Heart left ventricle (tissue), 13 donors: ENCODE measurements around the gene TMEM179B.

Experiments
- CTCF ChIP-seq, 12 donors: fragments of 200-600 bp; sonication (generic) in 4 of 12; IDR thresholded peaks; one replicate each; pipeline versions ENCODE4 v1.5.0 to v1.8.0; 2018 to 2022; ENCODE audit warnings: antibody characterized with exemption in 12 of 12, mild to moderate bottlenecking in 5 of 12
- POLR2A ChIP-seq, 2 donors: fragments of 450-650 bp; IDR thresholded peaks; one replicate each; pipeline ENCODE4 v1.6.1; 2017; ENCODE audit warnings: antibody characterized with exemption in 2 of 2, mild to moderate bottlenecking in 2 of 2, moderate library complexity in 2 of 2
- donor health status: ischemic (EF 13 %, LVEDD 7.1; RV severe dilation, severe dysfunction).
- donor health status: DM: no; HTN: yes; CAD: no.
- donor health status: DM: no; HTN: no; CAD: no.
- donor health status: ischemic (EF 25% LVEDD 6.9; RV normal size, moderate dysfunction).
- donor health status: ischemic (EF 25% LVEDD 5.7; RV mildly dilated, moderate dysfunction).
- donor health status: ischemic (EF 35%, LVEDD 5.7; RV mildly dilated, moderate dysfunction).
- donor health status: nonischemic (EF 11% LVEDD 7.7; RV severe dilation, severe dysfunction).
- donor health status: DM: yes; HTN: yes; CAD: no.
- donor health status: PGD.
- donor health status: ischemic (EF 29% LVEDD 5.4; RV normal size, mild dysfunction).
- donor health status: nonischemic (EF 23%, LVEDD 6.1; RV moderate dilation, normal function).

- TF ChIP-seq CTCF (IDR thresholded peaks at IDR 0.05) (peak in 4 of 12 donors; percentile 17 to 24 (median 20)), POLR2A (IDR thresholded peaks at IDR 0.05) (peak; percentile 99 to 100)
Observed at GRCh38 chr11:62805076-62805892, 18.1 kb downstream of the TMEM179B start, which contains the start of gene NXF1.
